ENCODE results near the gene P4HA2. TPM values are rescaled to one million over a fixed set of nuclear protein-coding genes. Genes with fewer than 3 reads are reported as not detected.
A peak's percentile ranks its signal among the peaks of the same experiment; 100 is the strongest.

P4HA2 gene
- total RNA-seq, 1 experiment from 2014 or later = 25.1 TPM

DNA sequence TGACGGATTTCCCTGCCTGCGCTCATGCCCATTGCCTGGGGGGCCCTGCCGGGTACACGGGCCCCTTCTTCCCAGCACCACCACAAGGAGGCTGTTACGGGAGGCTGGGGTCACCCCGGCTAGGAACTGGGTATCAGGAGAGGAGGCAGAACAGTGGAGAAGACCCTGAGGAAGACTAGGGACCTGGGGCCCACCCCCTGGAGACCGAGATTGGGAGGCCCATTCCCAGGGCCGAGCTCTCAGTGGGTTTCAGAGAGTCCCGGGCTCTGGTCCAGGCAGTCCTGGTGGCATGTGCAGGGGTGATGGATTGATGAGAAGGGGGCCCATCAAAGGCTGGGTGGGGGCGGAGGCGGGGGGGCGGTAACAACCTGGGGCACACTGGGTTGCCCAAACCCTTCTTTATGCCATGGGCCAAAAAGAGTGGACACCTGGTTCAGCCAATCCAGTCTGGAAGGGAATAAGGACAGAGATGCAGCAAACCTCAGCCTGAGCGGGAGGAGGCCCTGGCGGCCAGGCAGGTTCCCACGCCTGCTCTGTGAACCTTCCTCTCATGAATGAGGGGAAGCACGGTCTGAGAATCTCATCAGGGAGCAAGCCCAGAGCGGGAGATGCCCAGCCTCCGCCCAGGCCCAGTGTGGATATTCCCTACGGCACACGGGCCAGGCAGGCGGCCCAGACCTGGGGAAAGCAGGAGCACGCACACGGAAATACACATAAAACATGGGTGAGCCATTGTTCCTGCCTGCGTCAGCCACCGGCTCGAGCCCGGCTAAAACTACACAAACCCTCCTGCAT, 785 bp upstream of the P4HA2 start:
- BruUV-seq (replicated peaks) = no TSS peak
- ATAC-seq (no peak), DNase-seq (ENCODE audit: low read depth, low spot score) (no peak)
- no peaks in the 10 kb centered on the region for H3K4me1 ChIP-seq (ENCODE audit: control insufficient read depth, insufficient read depth, low read length)
- peak overlapping the region; percentile 57 to 60 for H3K4me3 ChIP-seq (ENCODE audit: low read depth in 2 of 2, low read length in 2 of 2)
- ChIA-PET POLR2A (interaction anchor here (0.5 kb wide), 1 partner anchor 63 kb away, joined by 4 read pairs; no protein-coding TSS in a partner anchor), CTCF (interaction anchor here (0.7 to 1.5 kb wide), 2 partner anchors 10 to 855 kb away, joined by 4 to 5 read pairs; no protein-coding TSS in a partner anchor)
- H3K27ac ChIP-seq (ENCODE audit: low read length) = peak overlapping the region; percentile 48; the same call in 1 of the 2 replicates
- H3K36me3 ChIP-seq (ENCODE audit: control insufficient read depth, insufficient read depth, low read length) = no peaks in the 10 kb centered on the region
- no peaks in the 10 kb centered on the region for H3K9me3 ChIP-seq (ENCODE audit: control insufficient read depth, insufficient read depth, low read depth, low read length)
- no peaks in the 10 kb centered on the region for H3K27me3 ChIP-seq (ENCODE audit: control insufficient read depth, insufficient read depth, low read length)
- intact Hi-C loops (cut with micrococcal nuclease; ENCODE audit: unreplicated experiment) (no loop called here), in situ Hi-C loops (cut with HindIII; ENCODE audit: low pct_unique_long_range_greater_than_20kb, low sequenced_read_pairs) (no loop called here)
- TF ChIP-seq, protein P1, sequence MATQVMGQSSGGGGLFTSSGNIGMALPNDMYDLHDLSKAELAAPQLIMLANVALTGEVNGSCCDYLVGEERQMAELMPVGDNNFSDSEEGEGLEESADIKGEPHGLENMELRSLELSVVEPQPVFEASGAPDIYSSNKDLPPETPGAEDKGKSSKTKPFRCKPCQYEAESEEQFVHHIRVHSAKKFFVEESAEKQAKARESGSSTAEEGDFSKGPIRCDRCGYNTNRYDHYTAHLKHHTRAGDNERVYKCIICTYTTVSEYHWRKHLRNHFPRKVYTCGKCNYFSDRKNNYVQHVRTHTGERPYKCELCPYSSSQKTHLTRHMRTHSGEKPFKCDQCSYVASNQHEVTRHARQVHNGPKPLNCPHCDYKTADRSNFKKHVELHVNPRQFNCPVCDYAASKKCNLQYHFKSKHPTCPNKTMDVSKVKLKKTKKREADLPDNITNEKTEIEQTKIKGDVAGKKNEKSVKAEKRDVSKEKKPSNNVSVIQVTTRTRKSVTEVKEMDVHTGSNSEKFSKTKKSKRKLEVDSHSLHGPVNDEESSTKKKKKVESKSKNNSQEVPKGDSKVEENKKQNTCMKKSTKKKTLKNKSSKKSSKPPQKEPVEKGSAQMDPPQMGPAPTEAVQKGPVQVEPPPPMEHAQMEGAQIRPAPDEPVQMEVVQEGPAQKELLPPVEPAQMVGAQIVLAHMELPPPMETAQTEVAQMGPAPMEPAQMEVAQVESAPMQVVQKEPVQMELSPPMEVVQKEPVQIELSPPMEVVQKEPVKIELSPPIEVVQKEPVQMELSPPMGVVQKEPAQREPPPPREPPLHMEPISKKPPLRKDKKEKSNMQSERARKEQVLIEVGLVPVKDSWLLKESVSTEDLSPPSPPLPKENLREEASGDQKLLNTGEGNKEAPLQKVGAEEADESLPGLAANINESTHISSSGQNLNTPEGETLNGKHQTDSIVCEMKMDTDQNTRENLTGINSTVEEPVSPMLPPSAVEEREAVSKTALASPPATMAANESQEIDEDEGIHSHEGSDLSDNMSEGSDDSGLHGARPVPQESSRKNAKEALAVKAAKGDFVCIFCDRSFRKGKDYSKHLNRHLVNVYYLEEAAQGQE (IDR thresholded peaks at IDR 0.05; ENCODE audit: insufficient read depth in 1 of 2, low read depth in 2 of 2, low read length in 1 of 2) = no peak
- TF ChIP-seq, protein P2, sequence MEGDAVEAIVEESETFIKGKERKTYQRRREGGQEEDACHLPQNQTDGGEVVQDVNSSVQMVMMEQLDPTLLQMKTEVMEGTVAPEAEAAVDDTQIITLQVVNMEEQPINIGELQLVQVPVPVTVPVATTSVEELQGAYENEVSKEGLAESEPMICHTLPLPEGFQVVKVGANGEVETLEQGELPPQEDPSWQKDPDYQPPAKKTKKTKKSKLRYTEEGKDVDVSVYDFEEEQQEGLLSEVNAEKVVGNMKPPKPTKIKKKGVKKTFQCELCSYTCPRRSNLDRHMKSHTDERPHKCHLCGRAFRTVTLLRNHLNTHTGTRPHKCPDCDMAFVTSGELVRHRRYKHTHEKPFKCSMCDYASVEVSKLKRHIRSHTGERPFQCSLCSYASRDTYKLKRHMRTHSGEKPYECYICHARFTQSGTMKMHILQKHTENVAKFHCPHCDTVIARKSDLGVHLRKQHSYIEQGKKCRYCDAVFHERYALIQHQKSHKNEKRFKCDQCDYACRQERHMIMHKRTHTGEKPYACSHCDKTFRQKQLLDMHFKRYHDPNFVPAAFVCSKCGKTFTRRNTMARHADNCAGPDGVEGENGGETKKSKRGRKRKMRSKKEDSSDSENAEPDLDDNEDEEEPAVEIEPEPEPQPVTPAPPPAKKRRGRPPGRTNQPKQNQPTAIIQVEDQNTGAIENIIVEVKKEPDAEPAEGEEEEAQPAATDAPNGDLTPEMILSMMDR (IDR thresholded peaks at IDR 0.05) = 0 out of 2 replicates have a peak, but pooled peaks have one; percentile 5
- TF ChIP-seq TCF7L2 (IDR thresholded peaks at IDR 0.05; ENCODE audit: low read depth, low read length) = no peak
- TF ChIP-seq SIN3A (IDR thresholded peaks at IDR 0.05; ENCODE audit: borderline replicate concordance, insufficient read depth, low read depth, low read length) = no peak
- no peak for TF ChIP-seq POLR2AphosphoS5 (IDR thresholded peaks at IDR 0.05; ENCODE audit: low read depth, low read length)

DNA sequence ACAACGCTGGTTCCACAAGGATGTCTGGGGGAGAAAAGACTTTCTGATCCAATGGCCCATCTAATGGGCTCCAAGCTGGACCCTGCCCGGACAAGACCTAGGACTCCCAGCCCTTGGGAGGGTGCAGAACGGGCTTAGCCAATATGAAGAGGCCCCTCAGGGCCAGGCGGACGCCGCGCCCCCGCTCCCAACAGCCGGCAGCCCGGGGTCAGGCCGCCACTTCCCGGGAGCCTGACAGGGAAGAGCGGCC, 493 bp downstream of the P4HA2 start:
- CTCF ChIA-PET = interaction anchor here (1.5 kb wide), 1 partner anchor 11 kb away, joined by 4 read pairs; no protein-coding TSS in a partner anchor
- no peaks in the 10 kb centered on the region for H3K9me3 ChIP-seq (ENCODE audit: control insufficient read depth, insufficient read depth, low read depth, low read length)
- H3K4me3 ChIP-seq (ENCODE audit: low read depth in 2 of 2, low read length in 2 of 2) = peak overlapping the region; percentile 57 to 60
- intact Hi-C loops (cut with micrococcal nuclease; ENCODE audit: unreplicated experiment) = no loop called here
- in situ Hi-C loops (cut with HindIII; ENCODE audit: low pct_unique_long_range_greater_than_20kb, low sequenced_read_pairs) = no loop called here
- no peaks in the 10 kb centered on the region for H3K4me1 ChIP-seq (ENCODE audit: control insufficient read depth, insufficient read depth, low read length)
- no TSS peak for BruUV-seq (replicated peaks)
- ATAC-seq = no peak
- TF ChIP-seq SIN3A (IDR thresholded peaks at IDR 0.05; ENCODE audit: borderline replicate concordance, insufficient read depth, low read depth, low read length) (no peak), TCF7L2 (IDR thresholded peaks at IDR 0.05; ENCODE audit: low read depth, low read length) (no peak), POLR2AphosphoS5 (IDR thresholded peaks at IDR 0.05; ENCODE audit: low read depth, low read length) (no peak)
- TF ChIP-seq, protein P2 (IDR thresholded peaks at IDR 0.05) = no peak
- TF ChIP-seq, protein P1 (IDR thresholded peaks at IDR 0.05; ENCODE audit: insufficient read depth in 1 of 2, low read depth in 2 of 2, low read length in 1 of 2) = no peak
- H3K27me3 ChIP-seq (ENCODE audit: control insufficient read depth, insufficient read depth, low read length) = no peaks in the 10 kb centered on the region
- DNase-seq (ENCODE audit: low read depth, low spot score) = no peak
- POLR2A ChIA-PET = no interaction called here
- H3K36me3 ChIP-seq (ENCODE audit: control insufficient read depth, insufficient read depth, low read length) = no peaks in the 10 kb centered on the region
- H3K27ac ChIP-seq (ENCODE audit: low read length) = no peak overlapping the region

Data from Panc1 (cell line).